GM19025 (cell line): ENCODE results near the gene RAB5B.

Experiments used
- ATAC-seq: cut with Tn5 transposase; IDR thresholded peaks from one replicate; pipeline ENCODE4 v1.9.1; 2021; ENCODE audit warnings: mild to moderate bottlenecking, low read depth, moderate library complexity; ENCODE audit not compliant: unreplicated experiment

The RAB5B gene

GRCh38 chr12:55973599-55974307 is at the start of gene RAB5B:
TSS of gene RAB5B (plus strand) at chr12:55974078. CDS start at chr12:55986961, 12,883 bp downstream.
- peak; percentile 94 for ATAC-seq

GRCh38 chr12:55925371-55925770 is 48.5 kb upstream of the RAB5B start:
- no peak for ATAC-seq

- no peak for ATAC-seq
These were observed 47.8 kb upstream of the RAB5B start for GRCh38 chr12:55925870-55926737.

- ATAC-seq = peak; percentile 35
These were observed 46.9 kb upstream of the RAB5B start for GRCh38 chr12:55926738-55927587.

GRCh38 chr12:55927588-55928502 is 46.0 kb upstream of the RAB5B start, which contains the start of gene PYM1:
TSS of gene PYM1 (minus strand) at chr12:55927894. CDS start at chr12:55927761, 133 bp downstream.
- peak; percentile 38 for ATAC-seq

GRCh38 chr12:55929306-55929791 is 44.5 kb upstream of the RAB5B start:
- ATAC-seq = peak; percentile 22

GRCh38 chr12:55930771-55931316 is 43.0 kb upstream of the RAB5B start, which contains the start of gene DGKA:
TSS of gene DGKA (plus strand) at chr12:55931162. CDS start at chr12:55936504, 5,342 bp downstream.
- ATAC-seq = no peak

GRCh38 chr12:55931317-55931779 is 42.5 kb upstream of the RAB5B start:
- ATAC-seq = no peak

- no peak for ATAC-seq
These were observed 41.9 kb upstream of the RAB5B start for GRCh38 chr12:55931780-55932550.

GRCh38 chr12:55932551-55932910 is 41.3 kb upstream of the RAB5B start:
- ATAC-seq = no peak

GRCh38 chr12:55933169-55933798 is 40.6 kb upstream of the RAB5B start:
- ATAC-seq = no peak

- no peak for ATAC-seq
These were observed 39.8 kb upstream of the RAB5B start for GRCh38 chr12:55933799-55934742.

- ATAC-seq = no peak
These were observed 39.1 kb upstream of the RAB5B start for GRCh38 chr12:55934773-55935172.

GRCh38 chr12:55935738-55936151 is 38.1 kb upstream of the RAB5B start:
- ATAC-seq = no peak

GRCh38 chr12:55937981-55938380 is 35.9 kb upstream of the RAB5B start:
- no peak for ATAC-seq

- no peak for ATAC-seq
These were observed 34.9 kb upstream of the RAB5B start for GRCh38 chr12:55938826-55939501.
